ENCODE results near the gene ALDH1L2. TPM values are rescaled to one million over a fixed set of nuclear protein-coding genes. Genes with fewer than 3 reads are reported as not detected.

The ALDH1L2 gene
- total RNA-seq, 1 donor: 55.4 TPM

DNA sequence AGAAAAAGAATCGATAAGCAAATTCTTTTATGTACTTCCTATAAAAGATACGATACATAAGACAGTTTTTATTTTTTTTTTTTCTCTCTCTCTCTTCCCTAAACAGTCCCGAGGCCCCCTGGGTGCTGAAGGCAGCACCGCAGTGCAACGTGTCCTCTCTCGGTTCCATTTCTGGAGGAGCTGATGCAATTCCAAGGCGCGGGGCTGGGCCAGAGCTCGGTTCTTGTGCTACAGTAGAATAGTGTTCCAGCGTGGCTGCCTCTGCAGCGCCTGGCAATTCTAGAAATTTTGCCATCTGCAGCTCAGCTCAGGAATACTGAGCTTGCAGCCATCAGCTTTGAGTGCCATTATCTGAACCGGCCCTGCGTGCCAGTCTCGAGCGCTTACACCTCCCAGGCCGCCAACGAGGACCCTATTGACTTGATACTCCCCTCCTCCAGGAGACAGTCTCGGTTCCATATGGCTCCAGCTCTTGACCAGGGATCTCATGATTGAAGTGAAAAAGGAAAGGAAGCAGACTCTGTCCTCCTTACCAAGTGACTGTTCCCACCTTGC, 630 bp downstream of the ALDH1L2 start:
- Histone ChIP-seq H3K27ac (ENCODE audit: low read depth, low read length) (peak overlapping the region; percentile 73), H2AFZ (ENCODE audit: low read length) (peak overlapping the region; percentile 95), H3K4me2 (ENCODE audit: insufficient read depth, low read length) (peak overlapping the region; percentile 100), H3K4me3 (ENCODE audit: insufficient read depth, low read length) (peak overlapping the region; percentile 95), H4K20me1 (ENCODE audit: insufficient read depth, low read length) (no peaks in the 10 kb centered on the region), H3K27me3 (ENCODE audit: insufficient read depth, low read length) (no peaks in the 10 kb centered on the region), H3K4me1 (ENCODE audit: insufficient read depth, low read length) (peaks cover 17% of the 10 kb centered on the region), H3K36me3 (ENCODE audit: insufficient read depth, low read length) (no peaks in the 10 kb centered on the region), H3K79me2 (ENCODE audit: insufficient read depth, low read length) (peaks cover 40% of the 10 kb centered on the region), H3K9me3 (ENCODE audit: low read depth, low read length) (no peaks in the 10 kb centered on the region)
- TF ChIP-seq, protein P1, sequence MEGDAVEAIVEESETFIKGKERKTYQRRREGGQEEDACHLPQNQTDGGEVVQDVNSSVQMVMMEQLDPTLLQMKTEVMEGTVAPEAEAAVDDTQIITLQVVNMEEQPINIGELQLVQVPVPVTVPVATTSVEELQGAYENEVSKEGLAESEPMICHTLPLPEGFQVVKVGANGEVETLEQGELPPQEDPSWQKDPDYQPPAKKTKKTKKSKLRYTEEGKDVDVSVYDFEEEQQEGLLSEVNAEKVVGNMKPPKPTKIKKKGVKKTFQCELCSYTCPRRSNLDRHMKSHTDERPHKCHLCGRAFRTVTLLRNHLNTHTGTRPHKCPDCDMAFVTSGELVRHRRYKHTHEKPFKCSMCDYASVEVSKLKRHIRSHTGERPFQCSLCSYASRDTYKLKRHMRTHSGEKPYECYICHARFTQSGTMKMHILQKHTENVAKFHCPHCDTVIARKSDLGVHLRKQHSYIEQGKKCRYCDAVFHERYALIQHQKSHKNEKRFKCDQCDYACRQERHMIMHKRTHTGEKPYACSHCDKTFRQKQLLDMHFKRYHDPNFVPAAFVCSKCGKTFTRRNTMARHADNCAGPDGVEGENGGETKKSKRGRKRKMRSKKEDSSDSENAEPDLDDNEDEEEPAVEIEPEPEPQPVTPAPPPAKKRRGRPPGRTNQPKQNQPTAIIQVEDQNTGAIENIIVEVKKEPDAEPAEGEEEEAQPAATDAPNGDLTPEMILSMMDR (IDR thresholded peaks at IDR 0.05; ENCODE audit: extremely low read depth, low read depth, low read length): no peak
- DNase-seq (ENCODE audit: insufficient read length, low spot score, missing footprints): peak; percentile 80

DNA sequence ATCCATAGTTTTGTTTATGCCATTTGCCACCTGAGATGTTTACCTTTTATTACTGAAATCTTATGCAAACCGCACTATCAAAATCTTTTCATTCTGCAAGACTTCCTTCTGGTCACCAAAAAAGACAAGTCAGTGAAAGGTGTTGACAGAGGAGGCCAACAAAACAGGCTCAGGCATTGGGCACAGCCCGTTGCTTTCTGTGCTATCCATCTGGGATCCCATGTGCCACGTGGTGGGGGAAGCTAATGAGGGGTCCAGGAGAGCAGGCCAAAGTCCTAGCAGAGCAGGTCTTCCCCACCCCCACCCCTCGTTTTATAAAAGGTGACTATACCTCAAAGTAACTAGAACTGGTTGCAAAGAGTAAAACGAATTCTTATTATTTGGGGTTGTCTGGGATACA, 1.2 kb downstream of the ALDH1L2 start:
- Histone ChIP-seq H3K79me2 (ENCODE audit: insufficient read depth, low read length) (peaks cover 44% of the 10 kb centered on the region), H4K20me1 (ENCODE audit: insufficient read depth, low read length) (no peaks in the 10 kb centered on the region), H3K27me3 (ENCODE audit: insufficient read depth, low read length) (no peaks in the 10 kb centered on the region), H3K27ac (ENCODE audit: low read depth, low read length) (peak overlapping the region; percentile 73), H3K4me1 (ENCODE audit: insufficient read depth, low read length) (peaks cover 17% of the 10 kb centered on the region), H3K36me3 (ENCODE audit: insufficient read depth, low read length) (no peaks in the 10 kb centered on the region), H3K9me3 (ENCODE audit: low read depth, low read length) (no peaks in the 10 kb centered on the region), H3K4me2 (ENCODE audit: insufficient read depth, low read length) (peak overlapping the region; percentile 100), H2AFZ (ENCODE audit: low read length) (peak overlapping the region; percentile 95), H3K4me3 (ENCODE audit: insufficient read depth, low read length) (peak overlapping the region; percentile 95)
- DNase-seq (ENCODE audit: insufficient read length, low spot score, missing footprints): peak; percentile 58
- TF ChIP-seq, protein P1 (IDR thresholded peaks at IDR 0.05; ENCODE audit: extremely low read depth, low read depth, low read length): no peak

DNA sequence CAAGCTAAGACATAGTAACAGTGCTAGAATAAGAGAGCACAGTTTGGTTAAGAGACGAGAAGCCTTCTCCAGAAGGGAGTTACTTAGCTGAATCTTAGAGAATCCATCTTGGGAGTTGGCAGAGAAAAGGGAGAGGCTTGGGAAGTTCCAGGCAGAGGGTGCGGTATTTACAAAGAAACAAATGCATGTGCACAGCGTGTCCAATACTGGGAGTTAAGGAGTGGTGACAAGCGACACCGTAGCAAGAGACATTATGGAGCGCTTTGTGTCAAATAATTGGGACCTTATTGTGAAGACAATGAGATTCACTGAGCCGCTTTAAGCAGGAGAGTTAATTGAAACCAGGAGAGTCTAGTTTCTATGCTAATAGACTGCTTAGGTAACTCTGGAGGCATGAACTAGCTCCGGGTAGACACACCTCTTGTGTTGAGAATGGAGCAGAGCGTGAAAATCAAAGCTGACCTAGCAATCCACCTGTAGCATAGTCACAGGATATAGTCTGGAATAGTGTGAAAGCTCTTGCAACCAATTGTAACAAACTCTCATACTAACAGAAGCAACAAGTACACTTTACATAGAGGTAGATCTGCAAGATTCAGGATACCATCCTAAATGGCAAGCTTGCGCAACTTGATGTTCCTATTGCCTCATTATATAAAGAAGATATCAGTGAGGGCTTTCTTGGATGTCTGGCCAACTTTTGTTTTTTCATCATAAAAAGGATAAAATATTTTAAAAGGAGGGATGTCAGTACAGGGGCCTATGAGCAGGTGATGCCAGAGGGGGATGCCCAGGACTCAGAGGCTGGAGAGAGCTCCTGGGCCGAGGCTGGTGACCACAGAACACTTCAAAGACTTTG, 5.3 kb downstream of the ALDH1L2 start:
- Histone ChIP-seq H3K4me2 (ENCODE audit: insufficient read depth, low read length) (no peak overlapping the region), H3K36me3 (ENCODE audit: insufficient read depth, low read length) (no peaks in the 10 kb centered on the region), H3K79me2 (ENCODE audit: insufficient read depth, low read length) (peaks cover 52% of the 10 kb centered on the region), H3K4me1 (ENCODE audit: insufficient read depth, low read length) (peaks cover 42% of the 10 kb centered on the region), H3K9me3 (ENCODE audit: low read depth, low read length) (no peaks in the 10 kb centered on the region), H4K20me1 (ENCODE audit: insufficient read depth, low read length) (peaks cover 11% of the 10 kb centered on the region), H3K4me3 (ENCODE audit: insufficient read depth, low read length) (no peak overlapping the region), H2AFZ (ENCODE audit: low read length) (no peak overlapping the region), H3K27ac (ENCODE audit: low read depth, low read length) (no peak overlapping the region), H3K27me3 (ENCODE audit: insufficient read depth, low read length) (no peaks in the 10 kb centered on the region)
- no peak for DNase-seq (ENCODE audit: insufficient read length, low spot score, missing footprints)
- TF ChIP-seq, protein P1 (IDR thresholded peaks at IDR 0.05; ENCODE audit: extremely low read depth, low read depth, low read length): no peak

DNA sequence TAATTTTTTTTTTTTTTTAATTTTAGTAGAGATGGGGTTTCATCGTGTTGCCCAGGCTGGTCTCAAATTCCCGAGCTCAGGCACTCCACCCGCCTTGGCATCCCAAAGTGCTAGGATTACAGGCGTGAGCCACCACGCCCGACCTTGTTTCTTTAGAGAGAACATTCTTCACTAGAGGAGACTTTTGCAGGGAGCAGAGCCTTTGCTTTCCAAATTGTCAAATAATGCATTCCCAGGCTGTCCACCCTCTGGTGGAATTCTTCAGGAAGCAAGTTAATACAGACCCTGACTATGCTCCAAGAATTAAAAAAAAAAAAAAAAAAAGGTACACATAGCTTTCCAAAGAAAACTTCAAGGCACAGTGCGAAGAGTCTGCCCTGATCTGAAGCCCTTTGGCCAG, 6.8 kb downstream of the ALDH1L2 start:
- DNase-seq (ENCODE audit: insufficient read length, low spot score, missing footprints): peak; percentile 71
- H3K27ac ChIP-seq (ENCODE audit: low read depth, low read length): no peak overlapping the region
- TF ChIP-seq, protein P1 (IDR thresholded peaks at IDR 0.05; ENCODE audit: extremely low read depth, low read depth, low read length): no peak
- H3K4me2 ChIP-seq (ENCODE audit: insufficient read depth, low read length): no peak overlapping the region
- H3K27me3 ChIP-seq (ENCODE audit: insufficient read depth, low read length): no peaks in the 10 kb centered on the region
- peaks cover 11% of the 10 kb centered on the region for H4K20me1 ChIP-seq (ENCODE audit: insufficient read depth, low read length)
- H3K4me3 ChIP-seq (ENCODE audit: insufficient read depth, low read length): no peak overlapping the region
- peaks cover 11% of the 10 kb centered on the region for H3K36me3 ChIP-seq (ENCODE audit: insufficient read depth, low read length)
- H2AFZ ChIP-seq (ENCODE audit: low read length): no peak overlapping the region
- no peaks in the 10 kb centered on the region for H3K9me3 ChIP-seq (ENCODE audit: low read depth, low read length)
- H3K4me1 ChIP-seq (ENCODE audit: insufficient read depth, low read length): peaks cover 29% of the 10 kb centered on the region
- peaks cover 45% of the 10 kb centered on the region for H3K79me2 ChIP-seq (ENCODE audit: insufficient read depth, low read length)

All from osteoblast (primary cell).